Stimulated activated CD4-positive, alpha-beta T cell treated with anti-CD3 and anti-CD28 coated beads, Interleukin-15, amount 100 ng/mL, for 1 hour (primary cell): Measurements from ENCODE around the gene LILRB5.
"Not testable (repeated sequence)": the region's sequence is repeated elsewhere in the genome, so short reads cannot be mapped to it uniquely, and the experiment has no call there.

Experiments used
- DNase-seq, 2 donors: peaks; one replicate each; pipeline ENCODE4 v3.0.0-alpha.2; 2020; ENCODE audit warnings: low read depth in 1 of 2, low spot score in 1 of 2

Gene LILRB5

GRCh38 chr19:54277111-54277615 is 20.1 kb upstream of the LILRB5 start:
- not testable (repeated sequence) for DNase-seq

DNA sequence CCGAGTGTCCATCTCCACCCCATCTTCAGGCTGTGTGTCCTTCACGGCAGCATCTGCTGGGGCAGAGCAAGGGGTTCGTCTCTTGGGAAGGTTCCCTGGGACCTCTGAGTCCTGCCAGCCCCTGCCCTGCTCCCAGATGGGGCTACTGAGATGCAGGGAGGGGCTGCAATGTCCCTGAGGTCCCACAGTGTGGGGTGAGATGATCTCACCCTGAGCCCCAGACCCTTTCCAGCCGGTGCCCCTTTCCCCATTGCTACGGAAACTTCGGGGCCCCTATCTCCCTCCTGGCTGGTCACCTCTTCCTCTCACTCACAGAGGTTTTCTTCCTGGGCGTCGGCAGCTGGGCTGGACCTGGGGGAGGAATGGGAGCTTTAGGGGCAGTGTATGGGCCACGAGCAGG is 18.9 kb upstream of the LILRB5 start:
- no peak for DNase-seq

DNA sequence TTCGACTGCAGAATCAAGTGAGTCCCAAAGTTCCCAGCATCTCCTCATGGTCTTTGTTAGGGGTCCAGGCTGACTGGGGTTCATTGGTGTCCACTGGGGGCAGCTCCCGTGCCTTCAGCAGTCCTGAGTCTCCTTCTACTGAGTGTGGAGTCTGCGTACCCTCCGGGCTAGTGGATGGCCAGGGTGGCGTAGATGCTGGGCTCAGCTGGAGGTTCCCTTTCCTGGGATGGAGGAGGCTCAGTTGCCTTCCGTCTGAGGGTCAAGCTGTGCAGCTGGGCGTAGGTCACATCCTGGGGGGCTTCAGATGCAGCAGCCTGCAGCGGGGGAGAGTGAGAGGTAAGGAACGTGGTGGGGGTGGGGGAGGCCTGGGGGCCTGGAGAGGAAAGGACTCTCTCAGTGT is 17.4 kb upstream of the LILRB5 start:
- DNase-seq: not testable (repeated sequence)

GRCh38 chr19:54273821-54274220 is 16.7 kb upstream of the LILRB5 start:
- DNase-seq: no peak

GRCh38 chr19:54272181-54272580 is 15.1 kb upstream of the LILRB5 start:
- DNase-seq: not testable (repeated sequence)

DNA sequence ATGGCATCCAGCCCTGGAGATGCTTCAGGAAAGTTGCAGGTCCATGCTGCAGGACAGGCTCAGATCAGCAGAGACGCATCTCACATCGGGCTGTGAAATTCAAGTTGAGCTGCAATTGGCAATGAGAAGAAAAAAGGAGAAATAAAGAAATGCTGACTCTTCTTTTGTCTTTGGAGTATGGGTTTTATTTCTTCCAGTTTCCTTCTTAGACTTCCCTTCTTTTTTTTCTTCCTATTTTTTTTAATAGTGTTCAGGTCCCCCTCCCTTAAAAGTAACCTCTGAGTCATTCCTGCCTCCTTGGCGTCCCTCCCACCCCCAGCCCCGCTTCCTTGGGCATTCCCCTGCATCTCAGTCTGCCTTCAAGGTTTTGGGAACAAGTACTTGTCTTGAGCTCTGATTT is 14.5 kb upstream of the LILRB5 start:
- DNase-seq: not testable (repeated sequence)

DNA sequence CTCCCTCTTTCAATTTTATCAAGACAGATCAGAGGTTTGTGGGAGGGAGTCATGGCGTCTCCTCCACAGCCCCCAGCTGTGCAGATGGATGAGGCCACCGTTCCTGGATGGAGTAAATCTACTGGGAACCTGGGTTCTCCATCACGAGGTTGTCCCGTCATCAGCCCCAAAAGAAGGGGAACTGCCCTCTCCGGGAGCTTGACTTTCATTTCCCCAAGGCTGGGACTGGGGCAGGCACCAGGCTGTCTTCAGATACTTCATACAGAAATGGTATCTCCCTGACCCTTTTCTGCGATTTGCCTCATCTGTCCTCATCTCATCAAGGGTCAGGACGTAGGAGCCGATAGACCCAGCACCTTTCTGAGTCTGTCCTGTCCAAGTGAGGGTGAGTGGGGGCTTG is 14.0 kb upstream of the LILRB5 start:
- DNase-seq: no peak

GRCh38 chr19:54268936-54269335 is 11.9 kb upstream of the LILRB5 start:
- DNase-seq: no peak

DNA sequence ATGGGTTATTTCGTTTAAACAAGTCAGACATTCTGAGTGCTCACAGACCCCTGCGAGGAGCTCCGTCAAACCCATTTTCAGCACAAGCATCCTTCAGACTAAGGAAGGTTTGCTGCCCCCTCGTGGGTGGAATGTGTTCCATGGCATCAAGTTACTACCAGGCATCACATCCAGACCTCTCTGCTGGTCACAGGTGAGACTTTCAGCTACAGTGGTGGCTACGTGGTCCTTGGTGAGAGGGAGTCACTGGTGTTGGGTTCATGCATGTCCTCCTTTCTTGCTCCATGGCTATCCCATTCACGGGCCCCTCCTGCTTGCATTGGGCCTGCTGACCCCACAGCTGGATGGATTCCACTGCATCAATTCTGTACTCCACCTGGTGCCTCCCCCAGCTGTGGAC is 9.1 kb upstream of the LILRB5 start:
- peak; percentile 29 to 49 for DNase-seq

- DNase-seq: no peak
Measured at GRCh38 chr19:54262470-54262869, 5.4 kb upstream of the LILRB5 start.

DNA sequence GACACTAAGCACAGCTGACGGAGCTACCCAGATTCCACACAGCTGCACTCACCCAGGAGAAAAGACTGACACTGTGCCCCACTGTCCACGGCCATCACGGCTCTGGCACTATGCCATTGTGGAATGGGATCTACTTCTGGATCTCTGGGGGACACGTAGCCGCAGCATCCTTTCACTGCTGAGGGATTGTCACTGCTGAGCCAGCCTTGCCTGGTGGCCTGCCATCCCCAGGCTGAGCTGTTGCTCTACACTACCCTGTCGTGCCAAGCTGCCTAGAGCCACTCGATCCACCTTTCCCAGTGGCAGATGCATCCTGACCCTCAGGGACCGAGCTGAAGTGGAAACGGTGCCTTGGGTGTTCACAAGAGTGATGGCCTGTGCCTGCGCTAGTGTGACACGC is 5.0 kb upstream of the LILRB5 start:
- no peak for DNase-seq

- no peak for DNase-seq
Measured at GRCh38 chr19:54256250-54257115, 590 bp downstream of the LILRB5 start.

GRCh38 chr19:54255105-54255775 is 1.8 kb downstream of the LILRB5 start:
- no peak for DNase-seq

GRCh38 chr19:54254195-54254906 is 2.7 kb downstream of the LILRB5 start:
- no peak for DNase-seq

DNA sequence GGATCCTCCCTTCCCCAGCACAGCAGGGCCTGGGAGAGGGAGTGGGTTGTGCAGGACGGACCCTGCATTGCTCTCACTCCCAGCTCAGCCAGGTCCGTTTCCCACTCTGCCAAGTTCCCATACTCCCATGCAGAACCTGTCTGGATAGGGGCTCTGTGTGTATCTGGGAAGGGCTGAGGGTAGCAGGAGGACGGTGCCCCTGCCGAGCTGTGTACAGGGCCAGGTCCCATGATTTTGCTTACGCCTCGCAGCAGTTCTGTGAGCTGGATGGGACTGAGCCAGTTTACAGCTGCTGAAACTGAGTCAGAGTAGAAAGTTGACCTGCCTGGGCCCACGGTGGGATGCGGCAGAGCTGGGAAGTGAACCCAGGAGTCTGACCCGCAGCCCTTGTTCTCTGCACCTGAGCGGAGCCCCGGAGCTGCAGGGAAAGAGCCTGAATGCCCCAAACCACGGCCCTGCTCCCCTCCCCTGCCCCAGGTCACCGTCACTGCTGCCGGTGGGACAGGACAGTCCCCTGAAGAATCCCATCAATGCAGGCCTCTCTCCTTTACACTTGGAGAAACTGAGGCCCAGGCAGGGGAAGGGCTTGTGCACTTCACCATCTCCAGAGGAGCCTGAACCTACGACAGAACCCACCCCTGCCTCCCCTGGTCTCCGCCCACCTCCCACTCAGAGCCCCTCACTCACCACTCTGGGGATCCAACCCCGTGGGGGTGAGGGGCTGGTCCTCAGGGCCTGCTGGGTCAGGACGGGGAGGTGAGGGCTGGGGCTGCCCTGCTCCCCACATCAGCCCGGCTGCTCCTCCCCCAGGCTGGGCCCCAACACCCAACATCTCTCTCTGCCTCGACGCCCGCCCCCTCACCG is 3.5 kb downstream of the LILRB5 start:
- no peak for DNase-seq

GRCh38 chr19:54252845-54253244 is 4.2 kb downstream of the LILRB5 start:
- DNase-seq: no peak

GRCh38 chr19:54252243-54252642 is 4.8 kb downstream of the LILRB5 start:
- DNase-seq: no peak

GRCh38 chr19:54248016-54248601 is 9.0 kb downstream of the LILRB5 start:
- no peak for DNase-seq

- no peak for DNase-seq
Measured at GRCh38 chr19:54247106-54247930, 9.8 kb downstream of the LILRB5 start.
